HepG2 (cell line): ENCODE measurements around the gene FGFR3. TPM values are rescaled to one million over a fixed set of nuclear protein-coding genes. Genes with fewer than 3 reads are reported as not detected.

Experiments used
- ATF7-NPFF ChIP-seq: sonication (generic); formaldehyde crosslinking; IDR thresholded peaks from 2 replicates; pipeline ENCODE4 v1.8.1; 2023; ENCODE audit warnings: mild to moderate bottlenecking, low read depth, missing genetic modification reagents, moderate library complexity
- ETV6 ChIP-seq: sonication (generic); formaldehyde crosslinking; conservative IDR thresholded peaks from 2 replicates; pipeline ENCODE4 v1.4.0; 2020; ENCODE audit warnings: missing genetic modification reagents
- JARID2 ChIP-seq: sonication (generic); formaldehyde crosslinking; IDR thresholded peaks from 2 replicates; pipeline ENCODE4 v1.8.1; 2023; ENCODE audit warnings: missing genetic modification reagents, inconsistent platforms; ENCODE audit not compliant: insufficient replicate concordance
- KAT7 ChIP-seq: IDR thresholded peaks from 2 replicates; pipeline ENCODE4 v1.6.1; 2018; ENCODE audit warnings: borderline replicate concordance, missing compliant biosample characterization
- KDM3A ChIP-seq: IDR thresholded peaks from 2 replicates; pipeline ENCODE4 v1.6.1; 2018; ENCODE audit warnings: low read depth, missing compliant biosample characterization
- KLF16 ChIP-seq, 2 experiments: sonication (generic) in 1 of 2; formaldehyde crosslinking in 1 of 2; IDR thresholded peaks; 2 replicates each; pipeline versions ENCODE4 v1.6.1 to v1.8.0; 2016 to 2023; ENCODE audit warnings: missing genetic modification reagents in 2 of 2, missing compliant biosample characterization in 1 of 2
- TARDBP ChIP-seq: sonication (generic); formaldehyde crosslinking; IDR thresholded peaks from 2 replicates; pipeline ENCODE4 v1.8.0; 2022; ENCODE audit warnings: mild to moderate bottlenecking, missing genetic modification reagents
- ZFX ChIP-seq: sonication (generic); formaldehyde crosslinking; IDR thresholded peaks from 2 replicates; pipeline ENCODE4 v1.4.0; 2020; ENCODE audit warnings: mild to moderate bottlenecking, low read depth, missing genetic modification reagents, moderate library complexity
- ZNF234 ChIP-seq: sonication (generic); formaldehyde crosslinking; conservative IDR thresholded peaks from 2 replicates; pipeline ENCODE4 v1.5.1; 2020; ENCODE audit warnings: mild to moderate bottlenecking, missing genetic modification reagents
- ZNF616 ChIP-seq: sonication (generic); formaldehyde crosslinking; IDR thresholded peaks from 2 replicates; pipeline ENCODE4 v1.5.0; 2020; ENCODE audit warnings: low read depth, mild to moderate bottlenecking, missing genetic modification reagents
- ZNF766 ChIP-seq: sonication (generic); formaldehyde crosslinking; IDR thresholded peaks from 2 replicates; pipeline ENCODE4 v1.5.0; 2020; ENCODE audit warnings: missing genetic modification reagents, borderline replicate concordance
- ZNF768 ChIP-seq: sonication (generic); formaldehyde crosslinking; IDR thresholded peaks from 2 replicates; pipeline ENCODE4 v1.4.0; 2020; ENCODE audit warnings: missing genetic modification reagents
- polyA plus RNA-seq, 8 experiments: library from polyadenylated mRNA; depleted of rRNA in 3 of 8; stranded (reverse) in 7 of 8; unstranded in 1 of 8; fragments of >200 nt; fragmentation: Illumina TruSeq in 4 of 8; extraction: Trizol in 4 of 8; gene quantifications; 2 replicates each; pipeline versions ENCODE4 v1.2.1 to v1.2.3, GENCODE V29; 2011 to 2016; ENCODE audit warnings: low read depth in 4 of 8, missing spikeins in 1 of 8, mixed read lengths in 1 of 8; ENCODE audit not compliant: insufficient read depth in 1 of 8
- total RNA-seq, 5 experiments: library from RNA; depleted of rRNA; stranded (reverse); fragments of >200 nt; fragmentation: Illumina TruSeq; extraction: Trizol; gene quantifications; 2 replicates each; pipeline ENCODE4 v1.2.3, GENCODE V29; 2016; ENCODE audit warnings: low read depth in 1 of 5
- TF ChIP-seq, protein P1 (sequence below): sonication (generic); formaldehyde crosslinking; IDR thresholded peaks from 2 replicates; pipeline ENCODE4 v1.4.0; 2020; ENCODE audit warnings: missing genetic modification reagents
- TF ChIP-seq, protein P2 (sequence below): IDR thresholded peaks from 2 replicates; pipeline ENCODE4 v1.6.1; 2018; ENCODE audit warnings: missing genetic modification reagents
- TF ChIP-seq, protein P3 (sequence below): sonication (generic); formaldehyde crosslinking; IDR thresholded peaks from 2 replicates; pipeline ENCODE4 v1.5.1; 2020; ENCODE audit warnings: mild to moderate bottlenecking, missing genetic modification reagents, moderate library complexity
- TF ChIP-seq, protein P4 (sequence below): IDR thresholded peaks from 2 replicates; pipeline ENCODE4 v1.6.1; 2016; ENCODE audit warnings: missing compliant biosample characterization, missing genetic modification reagents, borderline replicate concordance
- TF ChIP-seq, protein P5 (sequence below): IDR thresholded peaks from 2 replicates; pipeline ENCODE4 v1.4.0; 2020; ENCODE audit warnings: mild to moderate bottlenecking, missing genetic modification reagents

The FGFR3 gene
- total and polyA plus RNA-seq, 2 of the 13 experiments (the other 11 are each of a cell fraction or from before 2014, with no cell fraction given) = 103 to 109 TPM

DNA sequence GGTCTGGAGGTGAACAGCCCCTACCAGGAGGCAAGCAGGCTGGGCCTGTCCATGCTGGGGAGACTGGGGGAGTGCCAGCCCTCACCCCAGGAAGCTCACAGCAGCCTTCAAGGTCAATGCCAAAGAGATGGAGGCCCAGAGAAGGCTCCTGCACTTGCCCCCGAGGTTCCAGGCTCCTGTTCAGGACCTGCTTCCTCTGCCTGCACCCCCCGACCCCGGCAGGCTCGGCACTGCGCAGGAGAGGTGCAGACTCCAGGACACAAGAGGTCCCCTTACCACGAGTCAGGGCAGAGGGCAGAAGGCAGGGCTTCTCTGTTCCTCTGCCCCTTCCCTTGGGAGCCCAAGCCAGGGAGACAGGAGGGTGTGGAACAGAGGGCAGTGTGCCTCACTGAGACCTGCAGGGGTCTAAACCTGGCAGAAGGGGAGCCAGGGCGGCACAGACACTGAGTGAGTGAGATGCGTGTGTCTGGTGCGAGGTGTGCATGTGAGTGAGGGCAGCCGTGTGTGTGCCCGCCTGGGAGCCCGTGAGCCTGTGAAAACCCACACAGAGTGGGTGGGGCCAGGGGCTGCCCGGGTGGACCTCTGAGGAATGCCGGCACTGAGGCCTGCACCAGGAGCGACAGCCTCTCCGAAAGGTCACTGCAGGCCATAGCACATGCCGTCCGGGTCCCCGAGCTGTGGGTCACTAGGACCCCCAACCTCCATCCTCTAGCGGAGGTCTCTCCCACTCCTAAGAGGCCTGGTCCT lies 30.7 kb upstream of the FGFR3 start (continued):
- TF ChIP-seq, protein P1, sequence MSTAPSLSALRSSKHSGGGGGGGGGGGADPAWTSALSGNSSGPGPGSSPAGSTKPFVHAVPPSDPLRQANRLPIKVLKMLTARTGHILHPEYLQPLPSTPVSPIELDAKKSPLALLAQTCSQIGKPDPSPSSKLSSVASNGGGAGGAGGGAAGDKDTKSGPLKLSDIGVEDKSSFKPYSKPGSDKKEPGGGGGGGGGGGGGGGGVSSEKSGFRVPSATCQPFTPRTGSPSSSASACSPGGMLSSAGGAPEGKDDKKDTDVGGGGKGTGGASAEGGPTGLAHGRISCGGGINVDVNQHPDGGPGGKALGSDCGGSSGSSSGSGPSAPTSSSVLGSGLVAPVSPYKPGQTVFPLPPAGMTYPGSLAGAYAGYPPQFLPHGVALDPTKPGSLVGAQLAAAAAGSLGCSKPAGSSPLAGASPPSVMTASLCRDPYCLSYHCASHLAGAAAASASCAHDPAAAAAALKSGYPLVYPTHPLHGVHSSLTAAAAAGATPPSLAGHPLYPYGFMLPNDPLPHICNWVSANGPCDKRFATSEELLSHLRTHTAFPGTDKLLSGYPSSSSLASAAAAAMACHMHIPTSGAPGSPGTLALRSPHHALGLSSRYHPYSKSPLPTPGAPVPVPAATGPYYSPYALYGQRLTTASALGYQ = no peak
- TF ChIP-seq KLF16 (CRISPR knock-in tag; IDR thresholded peaks at IDR 0.05) (no peak), ETV6 (no peak), ZNF234 (CRISPR knock-in tag) (no peak), TARDBP (CRISPR knock-in tag) (no peak), KDM3A (CRISPR knock-in tag) (no peak), ZFX (peak; percentile 70), ZNF766 (CRISPR knock-in tag) (no peak), ZNF616 (CRISPR knock-in tag) (no peak), ZNF768 (CRISPR knock-in tag) (0 out of 2 replicates have a peak, but pooled peaks have one; percentile 7), KAT7 (no peak), ATF7-NPFF (CRISPR knock-in tag) (no peak; the same call in 1 of the 2 replicates), JARID2 (no peak)
- TF ChIP-seq, protein P2, sequence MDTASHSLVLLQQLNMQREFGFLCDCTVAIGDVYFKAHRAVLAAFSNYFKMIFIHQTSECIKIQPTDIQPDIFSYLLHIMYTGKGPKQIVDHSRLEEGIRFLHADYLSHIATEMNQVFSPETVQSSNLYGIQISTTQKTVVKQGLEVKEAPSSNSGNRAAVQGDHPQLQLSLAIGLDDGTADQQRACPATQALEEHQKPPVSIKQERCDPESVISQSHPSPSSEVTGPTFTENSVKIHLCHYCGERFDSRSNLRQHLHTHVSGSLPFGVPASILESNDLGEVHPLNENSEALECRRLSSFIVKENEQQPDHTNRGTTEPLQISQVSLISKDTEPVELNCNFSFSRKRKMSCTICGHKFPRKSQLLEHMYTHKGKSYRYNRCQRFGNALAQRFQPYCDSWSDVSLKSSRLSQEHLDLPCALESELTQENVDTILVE (CRISPR knock-in tag) = no peak
- TF ChIP-seq, protein P3, sequence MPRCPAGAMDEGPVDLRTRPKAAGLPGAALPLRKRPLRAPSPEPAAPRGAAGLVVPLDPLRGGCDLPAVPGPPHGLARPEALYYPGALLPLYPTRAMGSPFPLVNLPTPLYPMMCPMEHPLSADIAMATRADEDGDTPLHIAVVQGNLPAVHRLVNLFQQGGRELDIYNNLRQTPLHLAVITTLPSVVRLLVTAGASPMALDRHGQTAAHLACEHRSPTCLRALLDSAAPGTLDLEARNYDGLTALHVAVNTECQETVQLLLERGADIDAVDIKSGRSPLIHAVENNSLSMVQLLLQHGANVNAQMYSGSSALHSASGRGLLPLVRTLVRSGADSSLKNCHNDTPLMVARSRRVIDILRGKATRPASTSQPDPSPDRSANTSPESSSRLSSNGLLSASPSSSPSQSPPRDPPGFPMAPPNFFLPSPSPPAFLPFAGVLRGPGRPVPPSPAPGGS = no peak
- TF ChIP-seq, protein P4, sequence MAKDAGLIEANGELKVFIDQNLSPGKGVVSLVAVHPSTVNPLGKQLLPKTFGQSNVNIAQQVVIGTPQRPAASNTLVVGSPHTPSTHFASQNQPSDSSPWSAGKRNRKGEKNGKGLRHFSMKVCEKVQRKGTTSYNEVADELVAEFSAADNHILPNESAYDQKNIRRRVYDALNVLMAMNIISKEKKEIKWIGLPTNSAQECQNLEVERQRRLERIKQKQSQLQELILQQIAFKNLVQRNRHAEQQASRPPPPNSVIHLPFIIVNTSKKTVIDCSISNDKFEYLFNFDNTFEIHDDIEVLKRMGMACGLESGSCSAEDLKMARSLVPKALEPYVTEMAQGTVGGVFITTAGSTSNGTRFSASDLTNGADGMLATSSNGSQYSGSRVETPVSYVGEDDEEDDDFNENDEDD (CRISPR knock-in tag) = no peak; the same call in 1 of the 2 replicates
- TF ChIP-seq, protein P5, sequence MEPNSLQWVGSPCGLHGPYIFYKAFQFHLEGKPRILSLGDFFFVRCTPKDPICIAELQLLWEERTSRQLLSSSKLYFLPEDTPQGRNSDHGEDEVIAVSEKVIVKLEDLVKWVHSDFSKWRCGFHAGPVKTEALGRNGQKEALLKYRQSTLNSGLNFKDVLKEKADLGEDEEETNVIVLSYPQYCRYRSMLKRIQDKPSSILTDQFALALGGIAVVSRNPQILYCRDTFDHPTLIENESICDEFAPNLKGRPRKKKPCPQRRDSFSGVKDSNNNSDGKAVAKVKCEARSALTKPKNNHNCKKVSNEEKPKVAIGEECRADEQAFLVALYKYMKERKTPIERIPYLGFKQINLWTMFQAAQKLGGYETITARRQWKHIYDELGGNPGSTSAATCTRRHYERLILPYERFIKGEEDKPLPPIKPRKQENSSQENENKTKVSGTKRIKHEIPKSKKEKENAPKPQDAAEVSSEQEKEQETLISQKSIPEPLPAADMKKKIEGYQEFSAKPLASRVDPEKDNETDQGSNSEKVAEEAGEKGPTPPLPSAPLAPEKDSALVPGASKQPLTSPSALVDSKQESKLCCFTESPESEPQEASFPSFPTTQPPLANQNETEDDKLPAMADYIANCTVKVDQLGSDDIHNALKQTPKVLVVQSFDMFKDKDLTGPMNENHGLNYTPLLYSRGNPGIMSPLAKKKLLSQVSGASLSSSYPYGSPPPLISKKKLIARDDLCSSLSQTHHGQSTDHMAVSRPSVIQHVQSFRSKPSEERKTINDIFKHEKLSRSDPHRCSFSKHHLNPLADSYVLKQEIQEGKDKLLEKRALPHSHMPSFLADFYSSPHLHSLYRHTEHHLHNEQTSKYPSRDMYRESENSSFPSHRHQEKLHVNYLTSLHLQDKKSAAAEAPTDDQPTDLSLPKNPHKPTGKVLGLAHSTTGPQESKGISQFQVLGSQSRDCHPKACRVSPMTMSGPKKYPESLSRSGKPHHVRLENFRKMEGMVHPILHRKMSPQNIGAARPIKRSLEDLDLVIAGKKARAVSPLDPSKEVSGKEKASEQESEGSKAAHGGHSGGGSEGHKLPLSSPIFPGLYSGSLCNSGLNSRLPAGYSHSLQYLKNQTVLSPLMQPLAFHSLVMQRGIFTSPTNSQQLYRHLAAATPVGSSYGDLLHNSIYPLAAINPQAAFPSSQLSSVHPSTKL (CRISPR knock-in tag) = no peak
